M059J (cell line): ENCODE measurements around the gene CYP20A1. TPM values are rescaled to one million over a fixed set of nuclear protein-coding genes. Genes with fewer than 3 reads are reported as not detected.
"Not testable (repeated sequence)": the region's sequence is repeated elsewhere in the genome, so short reads cannot be mapped to it uniquely, and the experiment has no call there.

Experiments
- DNase-seq: peaks from one replicate; pipeline ENCODE4 v3.0.0-alpha.2; 2012; ENCODE audit warnings: low read depth
- total RNA-seq: library from RNA; depleted of rRNA; stranded (reverse); fragments of >200 nt; shearing (Covaris generic); gene quantifications from 2 replicates; pipeline ENCODE4 v1.2.3, GENCODE V29; 2014

The CYP20A1 gene
- total RNA-seq, 1 experiment from 2014 or later, result 16.9 TPM

DNA sequence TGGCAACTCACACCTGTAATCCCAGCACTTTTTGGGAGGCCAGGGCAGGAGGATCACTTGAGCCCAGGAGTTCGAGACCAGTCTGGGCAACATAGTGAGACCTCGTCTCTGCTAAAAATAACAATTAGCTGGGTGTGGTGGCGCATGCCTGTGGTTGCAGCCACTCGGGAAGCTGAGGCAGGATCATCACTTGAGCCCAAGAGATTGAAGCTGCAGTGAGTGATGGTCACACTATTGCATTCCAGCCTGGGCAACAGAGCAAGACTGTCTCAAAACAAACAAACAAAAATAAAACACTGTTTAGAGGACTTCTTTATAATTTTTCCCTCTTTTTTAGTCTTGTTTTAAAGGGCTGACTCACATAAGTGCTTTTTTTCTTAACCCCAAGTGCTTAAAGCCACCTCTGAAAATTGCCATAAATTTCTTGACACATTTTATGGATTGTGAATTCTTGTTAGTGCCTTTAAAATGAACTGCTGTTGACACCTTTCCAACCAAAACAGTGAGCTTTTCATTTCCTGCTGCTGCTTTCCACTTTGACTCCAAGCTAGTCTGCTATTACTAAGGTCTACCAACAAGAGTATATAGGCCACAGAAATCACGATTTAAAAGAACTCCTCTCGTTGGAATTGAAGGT lies 41.7 kb downstream of the CYP20A1 start:
- DNase-seq, result peak; percentile 63

DNA sequence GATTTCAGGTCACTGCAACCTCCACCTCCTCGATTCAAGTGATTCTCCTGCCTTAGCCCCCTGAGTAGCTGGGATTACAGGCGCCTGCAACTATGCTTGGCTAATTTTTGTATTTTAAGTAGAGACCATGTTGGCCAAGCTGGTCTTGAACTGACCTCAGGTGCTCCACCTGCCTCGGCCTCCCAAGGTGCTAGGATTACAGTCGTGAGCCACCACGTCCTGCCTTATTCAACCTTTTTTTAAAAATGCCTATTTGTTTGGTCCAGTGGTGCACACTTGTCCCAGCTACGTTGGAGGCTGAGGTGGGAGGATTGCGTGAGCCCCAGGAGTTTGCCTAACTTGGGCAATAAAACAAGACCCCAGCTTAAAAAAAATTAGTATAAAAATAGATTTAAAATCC lies 43.3 kb downstream of the CYP20A1 start:
- no peak for DNase-seq

DNA sequence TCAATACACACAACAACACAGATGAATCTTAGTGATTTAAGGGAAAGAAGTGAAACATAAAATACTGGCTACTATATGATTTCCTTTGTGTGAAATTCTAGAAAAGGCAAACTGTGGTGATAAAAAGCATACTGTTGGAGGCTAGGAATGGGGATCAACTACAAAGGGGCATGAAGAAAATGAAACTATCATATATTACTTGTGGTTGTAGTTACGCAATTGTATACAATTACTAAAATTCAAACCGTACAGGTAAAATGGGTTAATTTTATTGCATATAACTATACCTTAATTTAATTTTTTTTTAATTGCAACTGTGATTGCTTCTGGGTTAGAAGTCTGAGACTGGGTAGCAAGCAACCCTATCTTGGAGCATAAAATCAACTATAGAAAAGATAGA lies 47.7 kb downstream of the CYP20A1 start:
- DNase-seq, result no peak

DNA sequence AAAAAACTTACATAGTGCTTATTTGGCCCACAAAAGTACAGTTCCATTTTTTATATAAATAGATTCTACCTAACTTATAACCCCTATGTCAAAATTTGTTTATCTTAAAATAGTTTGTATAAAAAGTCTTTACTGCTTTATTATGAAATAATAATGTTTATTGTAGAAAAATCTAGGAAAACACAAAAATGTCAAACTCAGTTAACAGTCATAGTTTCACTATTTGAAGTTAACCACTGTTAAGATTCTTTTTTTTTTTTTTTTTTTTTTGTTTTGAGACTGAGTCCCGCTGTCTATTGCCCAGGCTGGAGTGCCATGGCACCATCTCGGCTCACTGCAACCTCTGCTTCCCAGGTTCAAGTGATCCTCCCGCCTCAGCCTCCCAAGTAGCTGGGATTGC lies 62.8 kb downstream of the CYP20A1 start:
- peak; percentile 7 for DNase-seq

DNA sequence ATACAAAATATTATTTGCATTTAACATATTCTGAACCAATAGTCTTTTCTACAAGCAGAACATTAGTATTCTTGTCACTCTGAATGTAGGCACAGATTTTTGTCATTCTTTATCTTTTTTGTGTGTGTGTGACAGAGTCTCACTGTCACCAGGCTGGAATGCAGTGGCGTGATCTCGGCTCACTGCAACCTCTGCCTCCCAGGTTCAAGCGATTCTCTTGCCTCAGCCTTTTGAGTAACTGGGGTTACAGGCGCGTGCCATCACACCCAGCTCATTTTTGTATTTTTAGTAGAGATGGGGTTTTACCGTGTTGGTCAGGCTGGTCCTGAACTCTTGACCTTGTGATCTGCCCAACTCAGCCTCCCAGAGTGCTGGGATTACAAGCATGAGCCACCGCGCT lies 63.8 kb downstream of the CYP20A1 start:
- peak; percentile 13 for DNase-seq

GRCh38 chr2:203310688-203311436 lies 72.0 kb downstream of the CYP20A1 start:
- DNase-seq, result no peak

- no peak for DNase-seq
Measured at GRCh38 chr2:203326356-203326755, 87.5 kb downstream of the CYP20A1 start.

- no peak for DNase-seq
Measured at GRCh38 chr2:203327582-203327900, 88.7 kb downstream of the CYP20A1 start.

DNA sequence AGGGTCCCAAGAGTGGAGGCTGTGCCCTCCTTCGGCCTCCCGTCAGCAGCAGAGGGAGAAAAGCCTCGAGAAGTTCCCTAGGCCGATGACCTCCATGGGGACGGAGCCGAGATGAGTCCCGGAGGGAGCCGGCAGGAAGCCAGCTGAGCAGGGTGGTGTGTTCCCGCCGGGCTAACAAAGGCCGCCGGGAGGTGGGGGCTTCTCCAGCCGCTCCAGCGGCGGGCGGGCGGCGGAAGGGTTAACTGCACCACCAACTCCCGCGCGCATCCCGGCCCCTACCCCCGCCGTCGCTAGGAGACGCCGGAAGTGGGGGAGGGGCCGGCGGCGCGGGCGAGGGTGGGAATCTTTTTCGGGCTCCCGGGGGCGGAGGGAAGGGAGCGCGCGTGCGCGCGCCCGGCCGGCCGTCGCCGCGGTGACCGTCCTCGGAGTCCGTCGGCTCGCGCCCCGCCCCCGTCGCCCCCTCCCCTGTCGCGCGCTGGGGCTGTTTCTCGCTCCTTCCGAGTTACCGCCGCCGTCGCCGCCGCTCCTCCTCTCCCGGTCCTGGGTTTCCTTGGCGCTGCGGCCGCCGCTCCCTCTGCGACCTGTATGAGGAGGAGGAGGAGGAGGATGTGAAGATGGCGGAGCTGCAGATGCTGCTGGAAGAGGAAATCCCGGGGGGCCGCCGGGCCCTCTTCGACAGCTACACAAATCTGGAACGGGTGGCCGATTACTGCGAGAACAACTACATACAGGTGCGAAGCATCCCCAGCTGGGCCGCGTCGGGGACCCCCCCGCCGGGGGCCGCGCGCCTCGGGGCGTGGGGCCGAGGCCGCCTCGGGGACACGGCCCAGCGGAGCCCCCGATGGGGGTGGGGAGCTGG lies 89.3 kb downstream of the CYP20A1 start, which contains the start of gene ABI2:
TSS of gene ABI2 (plus strand) at position 494 of the 859 bp plus-strand sequence. CDS start at position 615, 121 bp downstream.
- peak; percentile 80 for DNase-seq

GRCh38 chr2:203328760-203329540 lies 90.1 kb downstream of the CYP20A1 start:
- peak; percentile 44 for DNase-seq

DNA sequence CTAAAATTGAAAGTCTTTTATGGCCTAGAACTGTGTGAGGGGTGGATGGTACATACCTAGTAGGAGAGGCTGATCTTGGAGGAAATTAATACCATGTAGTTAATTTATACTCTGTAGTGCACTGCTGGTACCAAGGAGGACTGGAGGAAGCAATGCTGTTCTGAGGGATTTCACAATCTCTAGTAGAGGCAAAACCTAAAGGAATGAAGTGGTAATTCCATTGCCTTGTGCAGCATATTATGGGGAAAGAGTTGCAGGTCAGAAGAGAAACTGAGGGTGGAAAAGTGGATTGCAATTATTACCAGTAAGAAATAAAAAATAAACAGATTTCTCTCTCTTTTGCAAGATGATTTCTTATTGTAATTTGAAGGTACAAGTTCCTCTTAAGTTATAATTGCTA lies 91.6 kb downstream of the CYP20A1 start:
- peak; percentile 16 for DNase-seq

GRCh38 chr2:203338322-203338721 lies 99.5 kb downstream of the CYP20A1 start:
- no peak for DNase-seq

DNA sequence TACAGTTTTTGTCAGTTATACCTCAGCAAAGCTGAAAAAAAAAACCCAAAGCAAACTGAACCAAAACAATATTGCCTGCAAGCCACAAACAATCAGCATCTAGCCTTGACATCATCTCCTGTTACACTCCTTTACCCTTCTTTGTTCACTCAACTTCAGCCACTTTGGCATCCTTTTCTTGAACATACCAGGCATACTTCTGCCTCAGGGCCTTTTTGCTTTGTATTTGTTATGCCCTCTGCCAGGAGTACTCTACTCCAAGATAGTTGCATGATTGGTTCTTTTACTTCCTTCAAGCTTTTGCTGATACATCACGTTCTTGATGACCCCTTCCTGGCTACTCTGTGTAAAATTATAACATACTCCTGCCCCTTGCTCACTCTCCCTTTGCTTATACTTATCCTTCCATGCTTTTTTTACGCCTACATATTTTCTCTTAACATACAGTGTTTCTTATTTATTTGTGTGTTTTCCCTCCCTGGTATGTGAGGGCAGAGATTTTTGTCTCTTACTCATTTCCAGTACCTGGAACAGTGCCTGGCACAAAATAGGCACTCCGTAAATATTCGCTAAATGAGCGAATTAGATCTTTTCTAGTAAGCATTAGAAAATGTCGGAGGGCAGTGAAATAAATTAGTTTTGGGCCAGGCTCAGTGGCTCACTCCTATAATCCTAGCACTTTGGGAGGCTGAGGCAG lies 102.1 kb downstream of the CYP20A1 start:
- DNase-seq, result peak; percentile 97

DNA sequence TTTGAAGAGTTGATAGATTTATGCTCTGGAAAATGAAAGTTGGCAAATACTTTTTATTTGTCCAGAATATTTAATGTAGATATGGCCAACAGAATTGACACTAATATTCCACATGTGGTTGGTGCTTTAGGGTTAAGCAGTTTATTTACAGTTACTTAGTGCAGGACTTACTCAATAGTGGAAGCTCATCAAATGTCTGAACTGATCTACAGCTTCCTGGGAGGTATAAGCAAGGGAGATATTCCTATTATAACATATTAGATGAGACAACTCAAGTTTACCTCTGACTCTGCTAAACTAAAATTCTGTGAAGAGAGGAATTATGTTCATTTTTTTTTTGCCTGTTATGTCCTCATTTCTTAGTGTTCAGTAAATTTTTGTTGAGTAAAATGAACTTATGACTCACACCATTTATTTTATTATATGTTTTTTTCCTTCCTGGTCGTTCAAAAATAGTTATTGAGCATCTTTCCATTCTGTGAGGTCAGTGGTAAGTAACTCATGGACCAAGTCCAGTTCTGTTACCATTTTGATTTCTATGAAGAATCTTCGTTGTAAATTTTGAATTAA lies 103.0 kb downstream of the CYP20A1 start:
- DNase-seq, result no peak

GRCh38 chr2:203342374-203342773 lies 103.6 kb downstream of the CYP20A1 start:
- DNase-seq, result not testable (repeated sequence)

- no peak for DNase-seq
Measured at GRCh38 chr2:203344667-203345066, 105.8 kb downstream of the CYP20A1 start.

DNA sequence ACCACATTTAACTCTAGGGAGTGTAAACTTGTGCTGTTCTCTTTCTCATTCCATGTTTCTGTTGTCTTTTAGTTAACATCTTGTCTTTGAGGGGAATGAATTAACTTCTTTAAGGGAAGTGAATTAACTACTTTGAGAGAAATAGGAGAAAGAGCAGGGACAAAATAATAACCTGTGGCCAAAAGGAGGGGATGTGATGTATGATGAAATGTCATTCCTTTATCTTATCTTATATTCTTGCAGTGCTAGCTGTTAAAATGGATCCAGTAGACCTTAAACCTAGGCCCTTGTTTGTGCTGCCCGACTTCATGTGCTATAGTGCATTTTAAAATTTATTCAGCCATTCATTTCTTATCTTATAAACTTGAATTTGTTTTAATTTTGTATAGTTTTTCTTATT lies 107.8 kb downstream of the CYP20A1 start:
- no peak for DNase-seq

DNA sequence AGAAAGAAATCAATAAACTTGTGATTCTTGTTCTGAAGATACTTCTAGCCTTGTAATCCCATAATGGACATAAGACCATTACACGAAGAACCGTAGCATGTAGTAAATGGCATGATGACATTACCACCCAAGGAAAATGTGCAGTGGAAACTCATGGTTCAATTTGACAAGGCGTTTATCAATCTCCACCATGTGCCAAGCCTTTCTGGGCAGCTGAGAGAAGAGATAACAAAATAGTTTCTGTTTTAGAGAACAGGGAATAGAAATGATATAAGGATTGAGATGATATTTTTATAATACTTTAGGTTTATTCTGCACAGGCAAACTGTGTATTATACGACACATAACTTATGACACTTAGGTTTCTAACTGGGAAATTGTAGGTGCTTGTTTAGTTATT lies 108.6 kb downstream of the CYP20A1 start:
- DNase-seq, result no peak

- DNase-seq, result no peak
Measured at GRCh38 chr2:203352604-203353255, 113.9 kb downstream of the CYP20A1 start.

DNA sequence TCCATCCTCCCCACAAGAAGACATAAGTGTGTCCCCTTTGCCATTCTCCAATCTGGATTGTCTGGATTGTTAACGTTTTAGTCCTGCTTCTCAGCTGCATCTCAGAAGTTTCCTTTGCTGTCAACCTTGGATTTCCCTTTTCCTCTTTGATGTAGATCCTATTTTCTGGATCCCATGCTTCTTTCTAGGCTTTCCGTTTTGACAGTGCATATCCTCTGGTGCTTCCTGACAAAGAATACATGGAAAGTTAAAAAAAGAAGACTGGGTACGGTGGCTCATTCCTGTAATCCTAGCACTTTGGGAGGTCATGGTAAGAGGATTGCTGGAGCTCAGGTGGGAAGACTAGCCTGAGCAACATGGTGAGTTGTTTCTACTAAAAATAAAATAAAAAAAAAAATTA lies 116.1 kb downstream of the CYP20A1 start:
- no peak for DNase-seq
